Measurements from ENCODE around the gene TAAR2. TPM values are rescaled to one million over a fixed set of nuclear protein-coding genes. Genes with fewer than 3 reads are reported as not detected.

TAAR2 gene
- total and polyA plus RNA-seq, 12 donors, result not detected

- TF ChIP-seq POLR2A (IDR thresholded peaks at IDR 0.05) (no peak), CTCF (IDR thresholded peaks at IDR 0.05) (no peak)
- Histone ChIP-seq H3K27ac (no peak overlapping the region), H3K9me3 (replicated peaks in 1 of 3) (no peaks in the 10 kb centered on the region), H3K4me3 (no peak overlapping the region), H3K27me3 (peaks cover 14% of the 10 kb centered on the region), H3K4me1 (replicated peaks in 1 of 2) (no peaks in the 10 kb centered on the region), H3K36me3 (replicated peaks in 1 of 2) (no peaks in the 10 kb centered on the region)
- DNase-seq, result no peak
- intact Hi-C loops (cut with DNase I), result no loop called here
- 52 to 58% (median 55%) methylated on average over 6 of the region's 6 CpGs for WGBS, 4 donors
Observed at GRCh38 chr6:132568611-132569010, 55.5 kb downstream of the TAAR2 start.

GRCh38 chr6:132567566-132567965 is 56.5 kb downstream of the TAAR2 start:
- intact Hi-C loops (cut with DNase I), result no loop called here

More at GRCh38 chr6:132567566-132567965, 56.5 kb downstream of the TAAR2 start:
- Histone ChIP-seq H3K27ac (no peak overlapping the region), H3K27me3 (peaks cover 14% of the 10 kb centered on the region), H3K36me3 (replicated peaks in 1 of 2) (no peaks in the 10 kb centered on the region), H3K9me3 (replicated peaks in 1 of 3) (no peaks in the 10 kb centered on the region), H3K4me1 (replicated peaks in 1 of 2) (no peaks in the 10 kb centered on the region), H3K4me3 (no peak overlapping the region)
- TF ChIP-seq POLR2A (IDR thresholded peaks at IDR 0.05), result no peak
- DNase-seq, result no peak
- 66 to 97% (median 81%) methylated on average over 1 of the region's 1 CpG for whole genome bisulfite sequencing, 4 donors

Other genes with a start within 250 kb of the TAAR2 start
- gene MOXD1, start 222.8 kb downstream of the TAAR2 start, total RNA-seq, result 10 to 100 TPM in 8 of 9 donors, 1 to 10 TPM in 1; 4.8 to 66.3 (median 43.4) TPM
- gene MOXD1, start 222.8 kb downstream of the TAAR2 start, polyA plus RNA-seq, result 10 to 100 TPM; 15.3 to 45.0 (median 17.7) TPM
- gene STX7, start 111.2 kb downstream of the TAAR2 start, total RNA-seq, result 10 to 100 TPM; 21.3 to 61.7 (median 39.6) TPM
- gene STX7, start 111.2 kb downstream of the TAAR2 start, polyA plus RNA-seq, result 10 to 100 TPM in 1 of 3 donors, 1 to 10 TPM in 2; 4.5 to 36.1 (median 8.8) TPM
- gene TAAR9, start 86.0 kb downstream of the TAAR2 start, total RNA-seq, result not detected
- gene TAAR9, start 86.0 kb downstream of the TAAR2 start, polyA plus RNA-seq, result not detected
- gene TAAR8, start 71.6 kb downstream of the TAAR2 start, total RNA-seq, result not detected
- not detected for gene TAAR8, start 71.6 kb downstream of the TAAR2 start, polyA plus RNA-seq
- gene TAAR6, start 54.0 kb downstream of the TAAR2 start, total RNA-seq, result not detected
- not detected for gene TAAR6, start 54.0 kb downstream of the TAAR2 start, polyA plus RNA-seq
- not detected for gene TAAR5, start 34.5 kb downstream of the TAAR2 start, total RNA-seq
- not detected for gene TAAR5, start 34.5 kb downstream of the TAAR2 start, polyA plus RNA-seq
- gene TAAR1, start 34.9 kb upstream of the TAAR2 start, total RNA-seq, result not detected
- not detected for gene TAAR1, start 34.9 kb upstream of the TAAR2 start, polyA plus RNA-seq
- gene VNN1, start 89.8 kb upstream of the TAAR2 start, total RNA-seq, result 1 to 10 TPM in 6 of 9 donors, under 1 TPM in 3; 0.18 to 3.9 (median 2.0) TPM
- 1 to 10 TPM in 1 of 3 donors, under 1 TPM in 2; 0.77 to 1.6 (median 0.81) TPM for gene VNN1, start 89.8 kb upstream of the TAAR2 start, polyA plus RNA-seq
- 10 to 100 TPM in 1 of 9 donors, 1 to 10 TPM in 8; 1.6 to 20.2 (median 5.2) TPM for gene VNN2, start 133.6 kb upstream of the TAAR2 start, total RNA-seq
- gene VNN2, start 133.6 kb upstream of the TAAR2 start, polyA plus RNA-seq, result 1 to 10 TPM in 2 of 3 donors, under 1 TPM in 1; 0.91 to 3.1 (median 1.4) TPM
- gene SLC18B1, start 174.4 kb upstream of the TAAR2 start, total RNA-seq, result 10 to 100 TPM in 8 of 9 donors, 1 to 10 TPM in 1; 8.7 to 32.8 (median 15.0) TPM
- 10 to 100 TPM; 10.1 to 10.5 (median 10.2) TPM for gene SLC18B1, start 174.4 kb upstream of the TAAR2 start, polyA plus RNA-seq
- gene RPS12, start 190.3 kb upstream of the TAAR2 start, total RNA-seq, result 1,000 to 10,000 TPM in 3 of 9 donors, 100 to 1,000 TPM in 6; 686 to 1,861 (median 839) TPM
- gene RPS12, start 190.3 kb upstream of the TAAR2 start, polyA plus RNA-seq, result 1,000 to 10,000 TPM in 1 of 3 donors, 100 to 1,000 TPM in 2; 901 to 1,022 (median 931) TPM

Data from adrenal gland (tissue), 12 donors.